Activated CD4-positive, CD25-positive, alpha-beta regulatory T cell treated with anti-CD3 and anti-CD28 coated beads, Interleukin-2, amount 50 U/mL, for 24 hours (primary cell): Measurements from ENCODE around the gene MAP6.
"Not testable (repeated sequence)": the region's sequence is repeated elsewhere in the genome, so short reads cannot be mapped to it uniquely, and the experiment has no call there.

Experiments
- ATAC-seq, 2 donors: fragments of 150-1000 bp; cut with Tn5 transposase; one replicate each; pipeline ENCODE4 v1.10.0; 2021; ENCODE audit warnings: mild to moderate bottlenecking in 1 of 2, moderate library complexity in 1 of 2

The MAP6 gene

GRCh38 chr11:75589933-75590332, 78.9 kb downstream of the MAP6 start:
- no peak for ATAC-seq

- ATAC-seq, result no peak
Observed at GRCh38 chr11:75589051-75589450, 79.8 kb downstream of the MAP6 start.

- no peak for ATAC-seq
Observed at GRCh38 chr11:75588051-75588481, 80.8 kb downstream of the MAP6 start.

DNA sequence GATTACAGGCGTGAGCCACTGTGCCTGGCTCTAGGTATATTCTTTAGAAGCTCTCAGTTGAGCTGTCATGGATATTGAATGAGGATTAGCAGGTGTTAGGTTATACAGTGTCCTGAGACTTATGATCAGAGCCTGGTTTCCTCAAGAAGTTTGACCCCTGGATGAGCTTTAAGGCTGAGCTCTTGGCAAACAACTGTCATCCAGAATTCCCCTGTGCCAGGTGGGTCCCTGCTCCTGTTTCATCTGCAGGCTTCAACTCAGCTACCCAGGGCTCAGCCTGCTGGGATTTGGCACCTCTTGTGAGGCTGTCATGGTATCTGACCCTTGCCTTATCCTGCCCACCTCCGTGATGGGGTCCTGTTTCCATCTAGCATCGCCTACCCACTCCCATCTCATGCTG, 82.4 kb downstream of the MAP6 start:
- ATAC-seq, result no peak

- ATAC-seq, result no peak
Observed at GRCh38 chr11:75585293-75585670, 83.6 kb downstream of the MAP6 start.

DNA sequence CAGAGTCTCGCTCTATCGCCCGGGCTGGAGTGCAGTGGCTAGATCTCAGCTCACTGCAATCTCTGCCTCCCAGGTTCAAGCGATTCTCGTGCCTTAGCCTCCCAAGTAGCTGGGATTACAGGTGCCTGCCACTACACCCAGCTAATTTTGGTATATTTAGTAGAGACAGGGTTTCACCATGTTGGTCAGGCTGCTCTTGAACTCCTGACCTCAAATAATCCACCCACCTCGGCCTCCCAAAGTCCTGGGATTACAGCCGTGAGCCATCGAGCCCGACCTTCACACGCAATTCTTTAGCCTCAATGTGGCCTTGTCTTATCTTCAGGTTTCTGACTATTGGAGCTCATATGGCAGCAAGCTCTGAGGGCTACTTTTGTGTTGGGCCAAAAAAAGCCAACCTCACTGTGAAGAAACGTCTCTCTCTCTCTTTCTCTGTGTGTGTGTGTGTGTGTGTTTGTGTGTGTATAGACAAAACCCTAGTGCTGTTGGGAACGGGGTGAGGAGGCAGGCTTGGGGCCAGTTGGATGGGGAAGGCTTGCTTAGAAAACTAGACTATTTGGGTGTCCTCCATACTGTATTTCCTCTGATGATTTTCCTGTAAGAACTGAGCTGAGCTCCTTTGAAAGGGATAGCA, 84.1 kb downstream of the MAP6 start:
- ATAC-seq, result not testable (repeated sequence)

- no peak for ATAC-seq
Observed at GRCh38 chr11:75583718-75584658, 84.8 kb downstream of the MAP6 start.

DNA sequence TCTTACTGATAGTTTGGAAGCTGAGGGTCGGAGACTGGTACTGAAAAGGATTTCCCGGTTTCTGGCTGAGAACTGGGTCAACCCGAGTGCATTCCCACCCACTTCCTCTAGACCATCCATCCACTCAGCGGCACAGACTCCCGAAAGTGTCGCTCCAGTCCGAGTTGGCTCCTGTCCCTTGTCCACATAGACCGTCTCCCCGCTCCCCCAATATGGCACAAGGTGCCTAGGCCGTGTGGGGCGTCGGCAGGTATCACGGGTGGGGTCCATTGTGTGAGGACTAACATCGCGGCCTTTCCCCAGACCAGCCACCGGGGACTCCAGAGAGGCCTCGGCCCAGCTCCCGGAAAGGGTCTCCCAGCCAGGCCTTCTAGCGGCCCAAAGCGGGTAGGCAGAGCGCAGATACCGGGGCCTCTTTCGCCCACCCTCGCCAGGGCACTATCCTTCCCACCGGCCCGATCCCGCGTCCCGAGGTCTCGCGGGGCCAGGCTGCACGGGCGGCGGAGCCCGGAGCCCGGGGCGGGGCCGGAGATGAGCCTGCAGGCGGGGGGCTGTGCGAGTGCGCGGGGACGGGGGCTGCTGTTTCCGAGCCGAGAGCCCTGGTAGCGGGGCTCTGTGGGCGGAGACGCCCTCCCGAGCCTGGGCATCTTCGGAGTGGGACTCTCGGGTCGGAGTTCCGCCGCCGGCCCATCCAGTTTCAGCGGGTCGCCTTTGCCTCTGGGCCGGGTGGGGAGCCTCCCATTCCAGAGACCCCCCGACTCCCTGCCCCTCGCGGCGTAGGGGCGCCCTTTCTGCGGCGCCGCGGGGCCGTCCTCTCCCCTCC, 85.7 kb downstream of the MAP6 start:
- peak; percentile 52 to 93 for ATAC-seq

DNA sequence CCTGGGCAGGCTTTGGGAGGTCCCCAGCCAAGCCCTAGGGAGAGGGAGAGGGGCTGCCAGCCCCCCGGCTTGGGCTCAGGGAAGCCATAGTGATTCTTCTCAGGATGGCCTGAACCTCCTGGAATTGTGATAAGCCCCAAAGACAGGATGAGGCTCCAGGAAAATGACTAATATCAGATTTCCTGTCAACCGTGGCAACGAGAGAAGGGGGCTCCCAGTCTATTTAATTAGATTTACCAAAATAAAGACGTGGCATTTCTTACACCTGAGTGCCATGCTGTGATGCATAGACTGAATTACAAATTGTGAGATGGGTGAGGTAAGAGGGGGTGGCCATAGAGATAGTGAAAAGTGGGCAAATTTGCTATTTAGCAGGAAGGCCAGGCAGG, 86.3 kb downstream of the MAP6 start:
- ATAC-seq, result peak in 1 of 2 donors; percentile 36

DNA sequence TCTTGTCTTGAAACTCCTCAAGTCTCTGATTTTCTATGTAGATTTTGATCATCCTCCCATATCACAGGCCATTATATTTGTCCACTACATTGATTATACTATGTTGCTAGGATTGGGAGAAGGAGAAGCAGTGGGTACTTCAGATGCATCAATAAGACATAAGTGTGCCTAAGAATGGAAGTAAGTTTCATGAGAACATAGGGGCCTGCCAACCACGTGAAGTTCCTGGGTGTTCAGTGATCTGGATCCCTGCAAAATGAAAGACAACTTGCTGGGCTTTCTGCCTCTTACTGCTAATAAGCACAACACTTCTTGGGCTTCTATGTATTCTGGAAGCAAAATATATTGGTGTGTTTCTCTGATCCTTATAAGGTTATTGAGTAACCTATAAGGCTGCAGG, 89.0 kb downstream of the MAP6 start:
- ATAC-seq, result no peak

GRCh38 chr11:75578977-75579376, 89.9 kb downstream of the MAP6 start:
- no peak for ATAC-seq

- ATAC-seq, result no peak
Observed at GRCh38 chr11:75577207-75577606, 91.6 kb downstream of the MAP6 start.

GRCh38 chr11:75576499-75576918, 92.3 kb downstream of the MAP6 start:
- ATAC-seq, result peak; percentile 24 to 26

- ATAC-seq, result no peak
Observed at GRCh38 chr11:75576017-75576416, 92.8 kb downstream of the MAP6 start.

- no peak for ATAC-seq
Observed at GRCh38 chr11:75574698-75575602, 93.9 kb downstream of the MAP6 start.

GRCh38 chr11:75572744-75573143, 96.1 kb downstream of the MAP6 start:
- ATAC-seq, result no peak

GRCh38 chr11:75571625-75572024, 97.2 kb downstream of the MAP6 start:
- ATAC-seq, result no peak

DNA sequence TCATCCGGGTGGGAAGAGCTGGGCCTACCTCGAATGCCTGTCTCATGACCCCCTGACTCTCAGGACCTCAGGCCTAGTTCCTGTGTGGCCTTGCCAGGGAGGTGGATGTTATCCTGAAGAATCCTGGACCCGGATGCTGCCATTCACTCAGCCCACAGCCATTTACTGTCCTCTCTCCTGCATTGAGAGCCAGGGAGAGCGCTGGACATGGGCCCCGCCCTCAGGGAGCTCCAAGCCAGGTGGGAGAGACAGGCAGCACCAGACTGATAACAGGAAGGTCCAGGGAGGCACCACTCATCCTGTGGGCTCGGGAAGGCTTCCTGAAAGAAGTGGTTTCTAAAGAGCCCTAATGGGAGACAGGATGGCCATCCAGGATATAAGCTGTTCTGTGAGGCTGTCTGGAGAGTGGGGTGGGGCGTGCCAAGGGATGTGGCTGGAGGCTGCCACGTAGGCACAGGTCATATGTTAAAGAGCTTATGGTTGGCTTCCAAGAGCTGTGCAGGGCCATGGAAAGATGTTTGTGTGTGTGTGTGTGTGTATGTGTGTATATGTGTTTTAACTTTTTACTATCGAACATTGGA, 98.2 kb downstream of the MAP6 start:
- no peak for ATAC-seq

GRCh38 chr11:75568616-75569219, 100.1 kb downstream of the MAP6 start:
- ATAC-seq, result no peak

DNA sequence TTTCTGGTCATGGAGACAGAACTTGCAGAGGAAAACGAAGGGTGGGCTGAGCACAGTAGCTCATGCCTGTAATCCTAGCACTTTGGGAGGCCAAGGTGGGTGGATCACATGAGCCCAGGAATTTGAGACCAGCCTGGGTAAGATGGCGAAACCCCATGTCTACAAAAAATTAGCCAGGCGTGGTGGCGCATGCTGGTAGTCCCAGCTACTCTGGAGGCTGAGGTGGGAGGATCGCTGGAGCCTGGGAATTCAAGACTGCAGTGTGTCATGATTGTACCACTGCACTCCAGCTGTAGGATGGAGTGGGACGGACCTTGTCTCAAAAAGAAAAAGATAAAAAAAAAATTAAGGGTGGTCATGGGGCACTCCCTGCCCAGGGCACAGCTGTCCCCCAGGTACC, 100.9 kb downstream of the MAP6 start:
- no peak for ATAC-seq

DNA sequence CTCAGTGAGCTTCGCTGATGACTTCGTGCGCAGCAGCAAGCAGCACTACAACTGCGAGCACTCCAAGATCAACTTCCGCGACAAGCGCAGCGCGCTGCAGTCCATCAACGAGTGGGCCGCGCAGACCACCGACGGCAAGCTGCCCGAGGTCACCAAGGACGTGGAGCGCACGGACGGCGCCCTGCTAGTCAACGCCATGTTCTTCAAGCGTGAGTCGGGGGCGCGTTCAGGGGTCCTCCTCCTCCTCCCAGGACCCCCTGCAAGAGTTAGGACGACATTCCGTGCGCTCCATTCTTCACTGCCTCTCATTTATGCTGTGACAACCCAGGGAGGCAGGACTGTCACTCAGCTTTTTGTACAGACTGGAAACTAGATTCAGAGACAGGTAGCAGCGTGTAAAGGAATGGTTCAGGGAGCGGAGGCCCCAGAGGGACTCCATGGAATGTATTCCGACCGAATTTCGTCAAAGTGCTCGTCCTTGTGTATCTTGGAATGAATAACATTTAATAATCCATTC, 102.0 kb downstream of the MAP6 start:
- no peak for ATAC-seq
